LNCaP clone FGC (cell line): ENCODE measurements around the gene FAM222A.

Experiments
- DNase-seq: peaks from one replicate; pipeline ENCODE4 v3.0.0-alpha.2; 2011; ENCODE audit warnings: low read depth
- H3K4me3 ChIP-seq: 2 replicates; pipeline ENCODE4 v1.5.1; 2011; ENCODE audit warnings: mild to moderate bottlenecking, low read depth, low read length, control low read depth
- TF ChIP-seq, protein P1 (sequence below): IDR thresholded peaks from 2 replicates; pipeline ENCODE4 v1.5.1; 2012; ENCODE audit warnings: mild to moderate bottlenecking; ENCODE audit not compliant: control insufficient read depth, insufficient read depth; ENCODE audit errors: extremely low read depth

FAM222A gene

DNA sequence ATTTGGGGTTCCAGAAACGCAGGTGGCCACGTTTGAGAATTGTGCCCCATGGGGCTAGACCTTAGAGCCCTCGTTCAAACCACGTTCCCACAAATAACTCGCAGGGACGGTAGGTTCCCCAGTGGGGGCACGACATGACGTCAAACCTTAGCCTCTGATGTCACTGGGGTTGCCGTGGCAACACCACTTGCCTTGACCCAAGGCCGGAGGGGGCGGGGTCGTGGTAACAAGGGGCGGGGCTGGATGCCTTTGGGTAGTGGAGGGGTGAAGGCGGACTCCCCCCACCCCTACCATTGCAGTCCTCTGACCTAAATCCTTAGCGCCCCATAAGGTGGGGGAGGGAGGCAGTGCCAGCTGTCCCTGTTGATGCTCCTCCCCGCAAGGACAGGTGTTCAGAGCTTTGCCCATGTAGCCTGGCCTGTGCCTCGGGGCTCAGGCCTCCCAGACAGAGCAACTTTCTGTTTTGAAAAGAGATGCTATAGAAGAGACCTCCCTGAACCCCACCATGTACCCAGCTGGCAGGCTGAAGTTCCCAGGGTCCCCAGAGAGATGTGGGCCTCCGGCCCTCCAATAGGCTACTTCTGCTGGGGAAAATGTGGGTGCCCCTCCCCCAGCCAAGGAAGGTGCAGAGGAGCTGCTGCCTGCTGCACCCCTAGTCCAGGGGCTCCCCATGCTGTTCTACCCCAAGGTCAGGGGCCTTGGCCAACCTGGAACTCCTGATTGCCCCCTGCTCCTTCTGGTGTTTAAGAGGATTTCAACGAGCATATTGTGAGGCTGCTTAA, 1.9 kb downstream of the FAM222A start:
- H3K4me3 ChIP-seq, result no peak overlapping the region
- TF ChIP-seq, protein P1, sequence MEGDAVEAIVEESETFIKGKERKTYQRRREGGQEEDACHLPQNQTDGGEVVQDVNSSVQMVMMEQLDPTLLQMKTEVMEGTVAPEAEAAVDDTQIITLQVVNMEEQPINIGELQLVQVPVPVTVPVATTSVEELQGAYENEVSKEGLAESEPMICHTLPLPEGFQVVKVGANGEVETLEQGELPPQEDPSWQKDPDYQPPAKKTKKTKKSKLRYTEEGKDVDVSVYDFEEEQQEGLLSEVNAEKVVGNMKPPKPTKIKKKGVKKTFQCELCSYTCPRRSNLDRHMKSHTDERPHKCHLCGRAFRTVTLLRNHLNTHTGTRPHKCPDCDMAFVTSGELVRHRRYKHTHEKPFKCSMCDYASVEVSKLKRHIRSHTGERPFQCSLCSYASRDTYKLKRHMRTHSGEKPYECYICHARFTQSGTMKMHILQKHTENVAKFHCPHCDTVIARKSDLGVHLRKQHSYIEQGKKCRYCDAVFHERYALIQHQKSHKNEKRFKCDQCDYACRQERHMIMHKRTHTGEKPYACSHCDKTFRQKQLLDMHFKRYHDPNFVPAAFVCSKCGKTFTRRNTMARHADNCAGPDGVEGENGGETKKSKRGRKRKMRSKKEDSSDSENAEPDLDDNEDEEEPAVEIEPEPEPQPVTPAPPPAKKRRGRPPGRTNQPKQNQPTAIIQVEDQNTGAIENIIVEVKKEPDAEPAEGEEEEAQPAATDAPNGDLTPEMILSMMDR, result no peak
- DNase-seq, result no peak

DNA sequence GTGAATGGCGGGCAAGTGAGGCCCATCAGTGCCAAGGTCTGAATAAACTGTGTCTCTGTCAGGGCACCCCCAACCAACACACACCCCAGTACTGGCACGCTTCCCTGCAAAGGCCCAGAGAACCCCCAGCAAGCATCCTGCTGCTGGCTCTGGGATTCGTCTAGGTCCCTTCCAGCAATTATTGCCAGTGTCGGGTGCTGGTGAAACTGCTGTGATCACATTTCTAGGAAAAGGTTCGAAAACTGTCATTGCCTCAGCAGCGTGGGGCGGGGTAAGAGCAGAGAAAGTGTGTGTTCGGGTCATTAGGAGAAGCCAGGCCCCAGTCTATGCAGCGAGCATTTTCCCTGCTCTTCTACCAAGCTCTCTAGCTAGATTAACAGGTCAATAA, 2.5 kb downstream of the FAM222A start:
- no peak overlapping the region for H3K4me3 ChIP-seq
- no peak for DNase-seq
- TF ChIP-seq, protein P1, result no peak

DNA sequence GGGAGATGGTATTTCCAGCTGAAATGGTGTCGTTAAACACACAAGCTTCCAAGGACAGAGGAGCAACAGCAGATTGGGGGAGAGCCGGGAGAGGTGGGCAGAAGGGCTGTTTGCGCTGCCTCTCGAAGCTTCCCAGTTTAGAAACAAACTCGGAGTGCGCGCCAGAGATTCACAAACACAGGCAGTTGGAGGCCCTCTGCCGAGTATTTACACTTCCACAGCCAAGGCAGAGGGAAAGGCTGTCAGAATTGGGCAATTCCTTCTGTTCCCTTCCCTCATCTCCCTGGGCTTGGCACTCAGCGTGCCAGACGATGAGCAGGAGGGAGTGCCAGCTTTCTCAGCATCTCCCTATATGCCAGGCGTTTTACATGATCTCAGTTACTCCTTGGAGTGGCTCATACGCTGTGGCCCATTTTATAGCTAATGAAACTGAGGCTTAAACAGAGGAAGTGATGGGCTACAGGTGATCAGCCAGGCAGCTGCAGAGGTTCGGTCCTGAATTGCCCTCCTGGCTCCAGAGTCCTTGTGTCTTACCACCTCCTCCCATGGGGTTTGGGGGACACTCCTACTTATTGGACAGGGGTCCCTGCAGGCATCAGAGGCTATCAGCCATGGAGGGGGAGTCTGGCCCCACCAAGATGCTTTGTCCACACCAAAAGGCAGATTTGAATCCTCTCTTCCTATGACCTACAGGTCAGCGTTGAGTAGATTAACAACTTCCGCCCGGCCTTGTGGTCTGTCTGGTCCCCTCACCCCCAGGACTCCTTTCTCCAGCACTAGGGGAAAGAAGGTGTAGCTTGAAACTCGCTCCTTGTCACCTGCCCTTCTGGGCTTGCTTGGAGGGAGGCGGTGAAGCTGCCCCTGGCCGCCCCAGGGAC, 3.1 kb downstream of the FAM222A start:
- peak; percentile 68 for DNase-seq
- TF ChIP-seq, protein P1, result peak; percentile 34; the same call in 1 of the 2 replicates
- no peak overlapping the region for H3K4me3 ChIP-seq

DNA sequence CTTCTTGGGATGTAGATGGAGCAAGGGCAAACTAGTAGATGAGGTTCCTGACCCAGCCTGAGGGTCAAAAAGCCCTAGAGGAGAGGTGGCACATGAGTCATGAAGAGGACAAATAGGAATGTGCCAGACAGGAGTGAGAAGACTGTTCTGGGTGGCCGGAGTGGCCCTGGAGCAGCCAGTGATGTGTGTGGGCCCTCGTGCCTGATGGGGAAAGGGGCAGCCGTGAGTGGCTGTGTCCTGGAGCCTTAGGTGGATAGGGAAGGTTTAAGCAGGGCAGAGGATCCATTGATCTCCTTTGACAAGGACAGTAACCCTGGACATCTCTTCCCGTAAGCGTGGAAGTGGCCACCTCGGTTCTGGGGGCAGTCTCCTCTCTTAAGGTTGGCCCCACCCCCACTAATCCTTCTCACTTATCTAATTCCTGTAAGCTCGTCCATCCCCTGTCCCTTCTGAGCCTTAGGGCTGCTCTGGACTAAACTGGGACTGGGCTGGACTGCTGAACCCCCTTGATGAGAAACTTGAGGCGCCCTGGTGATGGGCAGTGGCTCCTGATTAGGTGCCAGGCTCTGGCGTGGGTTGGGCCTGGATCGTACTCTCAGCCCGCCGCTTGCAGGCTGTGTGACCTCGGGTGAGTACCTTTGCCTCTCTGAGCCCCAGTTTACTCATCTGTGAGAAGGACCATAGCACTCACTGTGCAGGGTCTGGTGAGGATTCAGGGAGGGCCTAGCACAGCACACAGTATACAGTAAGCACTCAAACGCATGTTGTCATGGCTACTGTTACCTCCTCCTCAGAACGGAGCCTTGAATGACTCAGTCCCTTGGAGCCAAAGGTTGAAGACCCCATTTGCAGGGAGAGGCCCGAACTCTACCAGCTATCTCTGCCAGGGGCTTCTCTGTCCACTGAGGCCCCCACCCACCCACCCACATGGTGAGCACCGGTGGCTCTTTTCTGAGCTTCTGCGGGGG, 4.0 kb downstream of the FAM222A start:
- H3K4me3 ChIP-seq, result no peak overlapping the region
- DNase-seq, result no peak
- TF ChIP-seq, protein P1, result no peak

DNA sequence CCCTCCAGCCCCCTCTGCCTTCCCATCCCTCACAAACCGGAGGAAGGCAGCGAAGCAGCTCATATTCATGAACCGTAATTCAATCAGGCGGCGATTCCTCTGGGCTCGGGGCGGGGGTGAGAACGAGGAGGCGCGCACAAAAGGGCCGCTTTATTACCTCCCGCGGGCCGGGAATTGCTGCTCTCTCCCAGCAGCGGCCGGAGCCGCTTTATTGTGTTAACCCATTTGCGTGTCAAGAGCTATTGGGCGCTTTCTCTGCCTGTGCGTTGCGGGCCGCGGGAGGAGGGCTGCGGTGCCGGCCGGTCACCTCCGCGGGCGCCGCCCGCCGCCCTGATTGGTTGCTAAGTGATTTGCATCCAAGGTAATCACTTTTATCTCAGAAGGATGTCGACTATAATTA, 4.8 kb downstream of the FAM222A start:
- DNase-seq, result no peak
- TF ChIP-seq, protein P1, result no peak
- no peak overlapping the region for H3K4me3 ChIP-seq

DNA sequence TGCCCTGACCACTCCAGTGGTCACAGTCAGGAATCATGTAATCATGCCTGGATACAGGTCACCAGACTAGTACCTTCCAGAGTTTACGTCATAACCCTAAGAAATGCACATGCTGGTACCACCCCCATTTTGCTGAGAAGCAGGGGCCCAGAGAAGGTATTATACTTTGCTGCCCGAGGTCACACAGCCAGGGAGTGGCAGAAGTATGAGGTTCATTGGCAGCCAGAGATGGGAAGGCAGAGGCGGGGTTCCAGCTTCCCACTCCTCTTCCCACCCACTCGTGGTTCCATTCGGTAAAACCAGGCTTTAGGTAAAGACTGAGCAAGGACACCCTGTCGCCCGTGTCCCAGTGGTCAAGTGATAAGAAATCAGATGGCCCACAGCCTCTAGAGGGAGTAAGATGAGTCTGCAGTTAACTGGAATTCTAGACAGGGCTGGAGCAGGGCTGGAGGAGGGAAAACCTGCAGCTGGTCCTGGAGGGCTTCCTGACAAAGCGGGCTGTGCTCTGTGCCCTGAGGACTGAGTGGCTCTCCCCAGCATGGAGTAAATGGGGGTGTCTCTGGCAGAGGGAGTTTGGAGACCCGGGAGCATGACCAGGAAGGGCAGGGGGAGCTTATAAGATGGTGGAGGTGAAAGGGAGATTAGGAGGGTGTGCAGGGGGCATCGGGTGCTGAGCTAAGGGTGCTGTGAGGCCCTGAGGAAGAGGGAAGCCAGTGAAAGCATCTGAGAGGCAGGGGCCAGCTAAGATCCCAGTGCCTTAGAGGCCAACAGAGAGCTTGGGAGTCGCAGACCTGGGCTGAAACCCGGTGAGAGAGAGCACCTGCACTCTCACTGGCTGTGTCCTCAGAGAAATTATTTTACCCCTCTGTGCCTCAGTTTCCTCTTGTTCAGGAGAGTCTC, 5.7 kb downstream of the FAM222A start:
- TF ChIP-seq, protein P1, result peak; percentile 37; the same call in 1 of the 2 replicates
- H3K4me3 ChIP-seq, result no peak overlapping the region
- no peak for DNase-seq
